ENCODE data around the gene FETUB. TPM values are rescaled to one million over a fixed set of nuclear protein-coding genes. Genes with fewer than 3 reads are reported as not detected.

FETUB gene
- total RNA-seq, 1 experiment from 2014 or later, result not detected

DNA sequence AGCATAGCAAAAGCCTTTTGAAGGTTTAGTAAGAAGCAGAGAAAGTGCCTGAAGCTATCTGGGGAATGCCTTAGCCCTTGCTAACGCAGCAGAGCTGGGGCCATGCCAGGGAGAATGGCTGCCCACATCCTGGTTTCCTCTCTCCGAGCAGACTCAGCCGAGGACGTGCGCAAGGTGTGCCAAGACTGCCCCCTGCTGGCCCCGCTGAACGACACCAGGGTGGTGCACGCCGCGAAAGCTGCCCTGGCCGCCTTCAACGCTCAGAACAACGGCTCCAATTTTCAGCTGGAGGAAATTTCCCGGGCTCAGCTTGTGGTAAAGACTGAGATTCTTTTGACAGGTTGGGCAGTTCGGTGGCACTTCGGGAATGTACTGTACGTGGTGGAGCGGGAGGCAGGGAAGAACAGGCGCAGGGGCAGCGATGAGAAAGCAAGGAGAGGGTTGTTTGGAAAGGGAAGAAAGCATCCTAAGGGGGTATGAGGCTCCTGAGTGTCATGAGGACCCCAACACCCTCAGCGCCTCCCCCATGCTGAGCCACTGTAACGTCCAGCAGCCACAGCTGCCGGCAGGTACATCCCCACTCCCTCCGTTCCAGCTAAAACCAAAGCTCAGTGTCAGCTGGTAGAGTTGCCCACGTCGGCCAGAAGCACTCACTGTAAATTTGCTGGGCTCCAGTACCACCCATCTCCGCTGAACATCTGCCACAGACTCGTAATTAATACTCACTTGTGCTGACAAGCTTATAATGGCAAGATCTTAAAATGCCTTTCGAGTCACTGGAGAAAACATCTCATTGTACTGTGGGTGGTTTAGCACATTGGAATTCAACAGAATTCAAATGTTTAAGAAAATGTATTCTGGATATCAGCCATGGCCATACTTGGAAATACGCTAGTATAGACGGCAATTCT lies 22.9 kb upstream of the FETUB start:
- no peak overlapping the region for H3K27ac ChIP-seq (ENCODE audit: low read length)
- peak; percentile 94 for DNase-seq
- peak overlapping the region; percentile 20 for H3K4me2 ChIP-seq (ENCODE audit: low read depth, low read length, poor library complexity, severe bottlenecking)
- no peaks in the 10 kb centered on the region for H4K20me1 ChIP-seq (ENCODE audit: insufficient read depth, low read depth, low read length)
- H3K79me2 ChIP-seq (ENCODE audit: low read length), result no peaks in the 10 kb centered on the region
- no peak overlapping the region for H3K4me3 ChIP-seq (ENCODE audit: low read length)
- H3K4me1 ChIP-seq (ENCODE audit: low read length), result peaks cover 10% of the 10 kb centered on the region
- no peaks in the 10 kb centered on the region for H3K36me3 ChIP-seq (ENCODE audit: insufficient read depth, low read length)
- H2AFZ ChIP-seq (ENCODE audit: low read length), result peak overlapping the region; percentile 52; the same call in 1 of the 2 replicates
- no peaks in the 10 kb centered on the region for H3K27me3 ChIP-seq (ENCODE audit: low read length)
- H3K9me2 ChIP-seq (replicated peaks; ENCODE audit: insufficient read depth, low read length), result no peaks in the 10 kb centered on the region
- 0 out of 2 replicates have a peak overlapping the region, but pooled peaks have one; percentile 34 for H3K9ac ChIP-seq (ENCODE audit: low read length)
- no peaks in the 10 kb centered on the region for H3K9me3 ChIP-seq (ENCODE audit: low read length)

DNA sequence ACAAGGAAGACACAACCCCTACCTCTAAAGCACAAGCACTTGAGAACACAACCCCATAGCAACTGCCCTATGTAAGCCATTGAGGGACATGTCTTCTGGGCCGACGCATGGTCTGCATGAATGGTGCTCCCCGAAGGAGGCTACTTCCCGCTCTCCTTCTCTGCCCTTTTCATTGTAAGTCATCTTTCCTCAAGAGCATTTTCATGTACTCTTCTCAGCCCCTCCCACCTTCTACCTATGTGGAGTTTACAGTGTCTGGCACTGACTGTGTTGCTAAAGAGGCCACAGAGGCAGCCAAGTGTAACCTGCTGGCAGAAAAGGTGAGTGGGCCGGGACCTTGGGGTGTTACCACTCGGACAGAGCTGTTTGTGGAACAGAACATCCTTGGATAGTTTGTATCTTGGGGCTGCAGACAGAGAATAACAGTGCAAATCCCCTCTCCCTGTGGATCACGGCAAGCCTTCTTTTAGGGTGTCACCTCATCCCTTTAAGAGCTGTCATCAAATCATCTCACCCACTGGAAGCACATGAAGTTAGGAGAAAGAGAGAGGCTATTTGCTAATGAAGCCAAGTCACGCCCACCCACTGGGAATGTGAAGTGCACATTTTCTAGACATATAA lies 21.8 kb upstream of the FETUB start:
- Histone ChIP-seq H3K9ac (ENCODE audit: low read length) (no peak overlapping the region), H3K9me2 (replicated peaks; ENCODE audit: insufficient read depth, low read length) (no peaks in the 10 kb centered on the region), H3K79me2 (ENCODE audit: low read length) (no peaks in the 10 kb centered on the region)

DNA sequence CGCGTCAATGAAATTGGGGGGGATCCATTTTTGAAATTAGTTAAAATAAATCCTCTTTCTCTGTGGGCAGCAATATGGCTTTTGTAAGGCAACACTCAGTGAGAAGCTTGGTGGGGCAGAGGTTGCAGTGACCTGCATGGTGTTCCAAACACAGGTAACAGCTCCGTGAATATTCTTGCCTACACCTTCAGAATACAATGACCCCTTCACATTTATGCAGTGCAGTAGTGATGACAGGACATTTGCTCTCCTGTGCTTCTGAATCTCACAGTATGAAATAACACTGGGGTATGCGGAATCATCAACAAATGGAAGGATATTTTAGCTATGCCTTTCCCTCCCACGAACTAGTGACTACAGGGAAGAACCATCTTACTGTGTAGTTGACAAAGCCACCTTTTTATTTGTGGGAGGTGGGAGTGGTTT lies 20.4 kb upstream of the FETUB start:
- DNase-seq, result no peak
- H4K20me1 ChIP-seq (ENCODE audit: insufficient read depth, low read depth, low read length), result no peaks in the 10 kb centered on the region

More for the DNA sequence above, 21.8 kb upstream of the FETUB start:
- Histone ChIP-seq H3K27ac (ENCODE audit: low read length) (no peak overlapping the region), H3K27me3 (ENCODE audit: low read length) (no peaks in the 10 kb centered on the region), H3K4me3 (ENCODE audit: low read length) (no peak overlapping the region), H3K4me2 (ENCODE audit: low read depth, low read length, poor library complexity, severe bottlenecking) (no peak overlapping the region), H3K36me3 (ENCODE audit: insufficient read depth, low read length) (no peaks in the 10 kb centered on the region), H3K4me1 (ENCODE audit: low read length) (peaks cover 10% of the 10 kb centered on the region), H2AFZ (ENCODE audit: low read length) (no peak overlapping the region), H3K9me3 (ENCODE audit: low read length) (no peaks in the 10 kb centered on the region), H4K20me1 (ENCODE audit: insufficient read depth, low read depth, low read length) (no peaks in the 10 kb centered on the region)
- no peak for DNase-seq

DNA sequence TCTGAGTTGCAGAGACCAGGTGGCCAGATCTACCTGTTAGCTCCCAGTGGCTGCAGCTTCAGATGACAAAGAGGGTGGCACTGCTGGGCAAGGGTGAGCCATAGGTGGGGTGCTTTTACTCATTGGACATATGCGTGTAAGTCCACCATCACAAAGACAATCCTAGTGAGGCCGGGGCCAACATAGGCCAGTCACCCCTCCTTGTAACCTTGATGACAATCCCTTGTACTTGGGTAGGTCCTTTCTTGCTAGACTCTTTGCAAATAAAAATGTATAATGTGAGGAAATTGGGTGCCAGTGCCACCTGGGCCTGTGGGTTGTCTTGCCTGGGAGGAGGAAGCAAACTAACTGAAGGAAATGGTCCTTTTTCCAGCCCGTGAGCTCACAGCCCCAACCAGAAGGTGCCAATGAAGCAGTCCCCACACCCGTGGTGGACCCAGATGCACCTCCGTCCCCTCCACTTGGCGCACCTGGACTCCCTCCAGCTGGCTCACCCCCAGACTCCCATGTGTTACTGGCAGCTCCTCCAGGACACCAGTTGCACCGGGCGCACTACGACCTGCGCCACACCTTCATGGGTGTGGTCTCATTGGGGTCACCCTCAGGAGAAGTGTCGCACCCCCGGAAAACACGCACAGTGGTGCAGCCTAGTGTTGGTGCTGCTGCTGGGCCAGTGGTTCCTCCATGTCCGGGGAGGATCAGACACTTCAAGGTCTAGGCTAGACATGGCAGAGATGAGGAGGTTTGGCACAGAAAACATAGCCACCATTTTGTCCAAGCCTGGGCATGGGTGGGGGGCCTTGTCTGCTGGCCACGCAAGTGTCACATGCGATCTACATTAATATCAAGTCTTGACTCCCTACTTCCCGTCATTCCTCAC lies 19.7 kb upstream of the FETUB start:
- Histone ChIP-seq H4K20me1 (ENCODE audit: insufficient read depth, low read depth, low read length) (no peaks in the 10 kb centered on the region), H3K4me1 (ENCODE audit: low read length) (peaks cover 2% of the 10 kb centered on the region; the same call in 1 of the 2 replicates), H3K9me2 (replicated peaks; ENCODE audit: insufficient read depth, low read length) (no peaks in the 10 kb centered on the region), H3K27me3 (ENCODE audit: low read length) (no peaks in the 10 kb centered on the region), H3K79me2 (ENCODE audit: low read length) (no peaks in the 10 kb centered on the region), H3K4me3 (ENCODE audit: low read length) (no peak overlapping the region), H3K9ac (ENCODE audit: low read length) (no peak overlapping the region), H3K4me2 (ENCODE audit: low read depth, low read length, poor library complexity, severe bottlenecking) (no peak overlapping the region), H3K27ac (ENCODE audit: low read length) (no peak overlapping the region), H3K36me3 (ENCODE audit: insufficient read depth, low read length) (no peaks in the 10 kb centered on the region), H3K9me3 (ENCODE audit: low read length) (no peaks in the 10 kb centered on the region), H2AFZ (ENCODE audit: low read length) (no peak overlapping the region)
- DNase-seq, result no peak

More for the DNA sequence above, 20.4 kb upstream of the FETUB start:
- Histone ChIP-seq H3K36me3 (ENCODE audit: insufficient read depth, low read length) (no peaks in the 10 kb centered on the region), H3K4me2 (ENCODE audit: low read depth, low read length, poor library complexity, severe bottlenecking) (no peak overlapping the region), H3K4me1 (ENCODE audit: low read length) (peaks cover 3% of the 10 kb centered on the region), H3K27me3 (ENCODE audit: low read length) (no peaks in the 10 kb centered on the region), H3K9me2 (replicated peaks; ENCODE audit: insufficient read depth, low read length) (no peaks in the 10 kb centered on the region), H3K9me3 (ENCODE audit: low read length) (no peaks in the 10 kb centered on the region), H3K9ac (ENCODE audit: low read length) (no peak overlapping the region), H3K4me3 (ENCODE audit: low read length) (no peak overlapping the region), H3K79me2 (ENCODE audit: low read length) (no peaks in the 10 kb centered on the region), H2AFZ (ENCODE audit: low read length) (no peak overlapping the region), H3K27ac (ENCODE audit: low read length) (no peak overlapping the region)

DNA sequence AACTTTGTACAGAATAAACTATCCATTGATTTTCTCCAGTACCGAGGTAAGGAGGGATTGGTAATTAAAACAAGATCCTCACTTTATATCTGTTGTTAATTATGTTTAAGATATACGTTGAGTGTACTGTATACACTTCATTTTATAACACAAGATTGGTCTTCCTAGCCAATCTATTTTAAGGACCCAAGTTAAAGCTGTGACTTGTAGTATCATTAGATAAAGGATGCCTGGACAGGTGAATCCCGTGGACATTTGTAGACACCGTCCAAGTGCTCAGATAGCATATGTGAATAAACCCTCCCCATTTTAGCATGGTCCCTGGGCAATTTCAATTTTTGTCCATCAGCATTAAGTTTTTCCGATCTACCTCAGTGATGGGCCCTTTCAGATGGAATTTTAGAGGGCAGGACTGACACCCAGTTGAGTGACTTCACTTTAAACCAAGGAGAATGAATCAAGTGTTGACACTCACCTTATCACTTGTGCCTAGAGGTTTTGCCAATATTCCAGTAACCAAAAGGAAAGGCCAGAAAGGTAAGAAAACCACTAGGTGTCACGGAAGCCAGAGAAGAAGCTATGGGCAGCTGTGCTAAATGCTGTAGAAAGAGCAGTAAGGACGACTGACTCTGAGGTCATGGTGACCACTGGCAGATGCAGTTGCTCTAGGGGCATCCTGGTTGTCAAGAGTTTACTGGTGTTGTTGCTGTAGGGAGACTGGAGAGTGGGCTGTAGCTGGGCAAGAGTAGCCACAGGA lies 18.1 kb upstream of the FETUB start:
- Histone ChIP-seq H3K27me3 (ENCODE audit: low read length) (no peaks in the 10 kb centered on the region), H3K36me3 (ENCODE audit: insufficient read depth, low read length) (no peaks in the 10 kb centered on the region), H4K20me1 (ENCODE audit: insufficient read depth, low read depth, low read length) (no peaks in the 10 kb centered on the region), H3K27ac (ENCODE audit: low read length) (no peak overlapping the region), H3K4me3 (ENCODE audit: low read length) (no peak overlapping the region), H3K4me1 (ENCODE audit: low read length) (no peaks in the 10 kb centered on the region), H3K79me2 (ENCODE audit: low read length) (no peaks in the 10 kb centered on the region), H3K9ac (ENCODE audit: low read length) (no peak overlapping the region), H3K9me2 (replicated peaks; ENCODE audit: insufficient read depth, low read length) (no peaks in the 10 kb centered on the region), H2AFZ (ENCODE audit: low read length) (no peak overlapping the region), H3K9me3 (ENCODE audit: low read length) (no peaks in the 10 kb centered on the region), H3K4me2 (ENCODE audit: low read depth, low read length, poor library complexity, severe bottlenecking) (no peak overlapping the region)
- no peak for DNase-seq

DNA sequence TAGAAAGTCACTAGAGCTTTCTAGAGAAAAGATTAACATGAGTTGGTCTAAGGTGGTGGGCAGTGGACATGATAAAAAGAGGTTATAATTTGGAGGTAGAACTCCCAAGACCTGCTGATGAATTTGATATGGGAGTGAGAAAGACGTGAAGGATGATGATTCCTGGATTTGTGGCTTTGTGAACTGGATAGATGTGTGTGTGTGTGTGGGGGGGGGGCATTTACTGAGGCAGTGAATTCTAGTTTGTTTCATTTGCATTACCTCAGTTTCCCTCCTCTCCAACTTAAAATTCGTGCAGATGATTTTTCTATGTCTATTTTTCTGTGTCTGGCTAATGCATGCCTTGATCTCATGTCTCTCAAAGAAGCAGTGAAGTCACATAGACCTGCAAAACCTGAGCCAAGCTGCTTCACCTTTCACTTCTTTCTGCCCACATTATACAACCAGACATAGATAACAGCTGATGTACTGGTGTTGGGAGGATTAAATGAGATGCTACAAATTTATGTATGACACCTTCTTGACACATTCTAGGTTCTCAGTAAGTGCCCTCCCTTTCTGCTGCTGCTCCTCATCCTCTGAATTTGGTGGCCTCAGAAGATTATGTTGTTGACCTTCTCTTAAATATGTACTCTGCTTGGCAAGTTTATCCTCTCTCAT lies 17.4 kb upstream of the FETUB start:
- Histone ChIP-seq H3K27me3 (ENCODE audit: low read length) (no peaks in the 10 kb centered on the region), H3K36me3 (ENCODE audit: insufficient read depth, low read length) (no peaks in the 10 kb centered on the region), H4K20me1 (ENCODE audit: insufficient read depth, low read depth, low read length) (no peaks in the 10 kb centered on the region), H3K27ac (ENCODE audit: low read length) (no peak overlapping the region), H3K4me2 (ENCODE audit: low read depth, low read length, poor library complexity, severe bottlenecking) (no peak overlapping the region), H3K9me3 (ENCODE audit: low read length) (no peaks in the 10 kb centered on the region), H3K9ac (ENCODE audit: low read length) (no peak overlapping the region), H3K4me1 (ENCODE audit: low read length) (no peaks in the 10 kb centered on the region), H3K79me2 (ENCODE audit: low read length) (no peaks in the 10 kb centered on the region), H2AFZ (ENCODE audit: low read length) (no peak overlapping the region), H3K4me3 (ENCODE audit: low read length) (no peak overlapping the region), H3K9me2 (replicated peaks; ENCODE audit: insufficient read depth, low read length) (no peaks in the 10 kb centered on the region)
- DNase-seq, result no peak

DNA sequence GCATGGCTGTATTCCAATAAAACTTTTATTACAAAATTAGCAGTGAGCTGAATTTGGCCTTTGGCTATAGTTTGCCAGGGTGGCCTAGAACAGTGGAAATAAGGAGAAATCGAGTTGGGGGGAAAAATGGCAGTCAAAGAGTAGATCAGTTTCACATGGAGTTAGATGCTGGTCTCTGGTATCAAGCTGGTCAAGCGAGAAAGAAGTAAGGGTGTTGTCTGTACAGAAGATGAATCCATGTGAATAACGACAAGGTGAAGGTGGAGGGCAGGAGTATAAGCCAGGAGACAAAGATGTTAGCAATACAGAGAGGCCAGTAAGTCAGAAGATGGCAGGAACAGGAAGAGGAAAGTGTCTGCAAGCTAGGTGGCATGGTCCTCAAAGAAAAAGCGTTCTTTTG lies 15.6 kb upstream of the FETUB start:
- Histone ChIP-seq H3K79me2 (ENCODE audit: low read length) (no peaks in the 10 kb centered on the region), H3K9me3 (ENCODE audit: low read length) (no peaks in the 10 kb centered on the region), H3K4me2 (ENCODE audit: low read depth, low read length, poor library complexity, severe bottlenecking) (no peak overlapping the region), H3K27ac (ENCODE audit: low read length) (no peak overlapping the region), H2AFZ (ENCODE audit: low read length) (no peak overlapping the region), H4K20me1 (ENCODE audit: insufficient read depth, low read depth, low read length) (no peaks in the 10 kb centered on the region), H3K9me2 (replicated peaks; ENCODE audit: insufficient read depth, low read length) (no peaks in the 10 kb centered on the region), H3K4me1 (ENCODE audit: low read length) (no peaks in the 10 kb centered on the region), H3K36me3 (ENCODE audit: insufficient read depth, low read length) (no peaks in the 10 kb centered on the region), H3K4me3 (ENCODE audit: low read length) (no peak overlapping the region), H3K27me3 (ENCODE audit: low read length) (no peaks in the 10 kb centered on the region), H3K9ac (ENCODE audit: low read length) (no peak overlapping the region)
- no peak for DNase-seq

All from Karpas-422 (cell line).